ENCODE measurements around the gene PALLD.

Gene PALLD

DNA sequence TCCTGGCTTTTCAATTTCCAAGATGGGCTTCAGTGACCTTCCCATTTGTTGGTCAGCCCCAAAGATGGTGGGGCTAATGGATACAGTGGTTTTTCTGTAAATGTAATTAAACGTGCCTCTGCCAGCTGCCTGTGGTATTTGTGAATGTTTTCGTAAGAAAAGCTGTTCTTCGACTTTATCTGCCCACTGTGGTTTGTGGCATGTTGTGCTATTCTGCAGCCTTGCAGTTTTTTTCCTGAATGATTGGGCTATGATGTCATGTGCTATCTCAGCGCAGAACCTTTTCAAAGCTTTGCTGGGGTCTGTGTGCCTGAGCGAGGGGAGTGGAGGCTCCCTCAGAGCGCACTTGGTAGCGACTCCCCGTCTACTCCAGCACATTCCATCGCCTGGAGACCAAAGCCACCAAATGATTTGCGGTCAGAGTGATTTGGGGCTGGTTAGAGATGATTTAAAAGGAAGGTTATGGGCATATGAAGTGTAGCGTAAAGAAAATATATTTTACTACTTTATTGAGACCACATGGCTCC, 137.5 kb downstream of the PALLD start:
- Histone ChIP-seq H2AFZ (ENCODE audit: low read length) (no peak overlapping the region), H3K9me2 (replicated peaks; ENCODE audit: insufficient read depth, low read length) (no peaks in the 10 kb centered on the region), H3F3A (ENCODE audit: insufficient read depth, low read length) (no peaks in the 10 kb centered on the region), H3K4me3 (ENCODE audit: low read length) (no peak overlapping the region), H3K27ac (ENCODE audit: low read length) (no peak overlapping the region), H3K9me3 (replicated peaks; ENCODE audit: insufficient read depth, low read length) (no peaks in the 10 kb centered on the region), H3K36me3 (replicated peaks; ENCODE audit: insufficient read depth, low read length) (no peaks in the 10 kb centered on the region), H3K4me2 (ENCODE audit: low read depth, low read length) (no peak overlapping the region), H4K20me1 (ENCODE audit: insufficient read depth, low read length) (no peaks in the 10 kb centered on the region), H3K79me2 (ENCODE audit: low read length) (no peaks in the 10 kb centered on the region), H3K9ac (ENCODE audit: low read length) (no peak overlapping the region), H3K27me3 (replicated peaks; ENCODE audit: insufficient read depth, low read length) (no peaks in the 10 kb centered on the region), H3K4me1 (ENCODE audit: low read length) (no peaks in the 10 kb centered on the region)
- DNase-seq = no peak
- TF ChIP-seq EZH2phosphoT487 (IDR thresholded peaks at IDR 0.05; ENCODE audit: low read length) (no peak), EZH2 (optimal IDR thresholded peaks at IDR 0.05; ENCODE audit: low read depth, low read length) (no peak)
- TF ChIP-seq, protein P1, sequence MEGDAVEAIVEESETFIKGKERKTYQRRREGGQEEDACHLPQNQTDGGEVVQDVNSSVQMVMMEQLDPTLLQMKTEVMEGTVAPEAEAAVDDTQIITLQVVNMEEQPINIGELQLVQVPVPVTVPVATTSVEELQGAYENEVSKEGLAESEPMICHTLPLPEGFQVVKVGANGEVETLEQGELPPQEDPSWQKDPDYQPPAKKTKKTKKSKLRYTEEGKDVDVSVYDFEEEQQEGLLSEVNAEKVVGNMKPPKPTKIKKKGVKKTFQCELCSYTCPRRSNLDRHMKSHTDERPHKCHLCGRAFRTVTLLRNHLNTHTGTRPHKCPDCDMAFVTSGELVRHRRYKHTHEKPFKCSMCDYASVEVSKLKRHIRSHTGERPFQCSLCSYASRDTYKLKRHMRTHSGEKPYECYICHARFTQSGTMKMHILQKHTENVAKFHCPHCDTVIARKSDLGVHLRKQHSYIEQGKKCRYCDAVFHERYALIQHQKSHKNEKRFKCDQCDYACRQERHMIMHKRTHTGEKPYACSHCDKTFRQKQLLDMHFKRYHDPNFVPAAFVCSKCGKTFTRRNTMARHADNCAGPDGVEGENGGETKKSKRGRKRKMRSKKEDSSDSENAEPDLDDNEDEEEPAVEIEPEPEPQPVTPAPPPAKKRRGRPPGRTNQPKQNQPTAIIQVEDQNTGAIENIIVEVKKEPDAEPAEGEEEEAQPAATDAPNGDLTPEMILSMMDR (IDR thresholded peaks at IDR 0.05; ENCODE audit: low read length) = no peak

DNA sequence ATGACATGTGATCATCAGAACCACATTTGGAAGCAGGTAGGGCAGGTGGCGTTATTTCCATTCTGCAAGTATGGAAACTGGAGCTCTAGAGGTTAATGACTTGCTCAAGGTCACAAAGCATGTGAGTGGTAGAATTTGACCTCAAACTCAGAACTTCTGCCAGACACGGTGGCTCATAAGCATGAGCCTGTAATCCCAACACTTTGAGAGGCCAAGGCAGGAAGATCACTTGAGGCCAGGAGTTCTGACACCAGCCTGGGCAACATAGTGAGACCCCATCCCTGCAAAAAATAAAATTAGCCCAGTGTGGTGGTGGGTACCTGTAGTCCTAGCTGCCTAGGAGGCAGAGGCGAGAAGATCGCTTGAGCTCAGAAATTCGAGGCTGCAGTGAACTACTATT, 139.2 kb downstream of the PALLD start:
- TF ChIP-seq, protein P1 (IDR thresholded peaks at IDR 0.05; ENCODE audit: low read length) = no peak
- TF ChIP-seq EZH2phosphoT487 (IDR thresholded peaks at IDR 0.05; ENCODE audit: low read length) = no peak
- no peak for TF ChIP-seq EZH2 (optimal IDR thresholded peaks at IDR 0.05; ENCODE audit: low read depth, low read length)
- no peak for DNase-seq
- Histone ChIP-seq H3K27me3 (replicated peaks; ENCODE audit: insufficient read depth, low read length) (no peaks in the 10 kb centered on the region), H3K4me2 (ENCODE audit: low read depth, low read length) (no peak overlapping the region), H3K79me2 (ENCODE audit: low read length) (no peaks in the 10 kb centered on the region), H3K9me2 (replicated peaks; ENCODE audit: insufficient read depth, low read length) (no peaks in the 10 kb centered on the region), H3K36me3 (replicated peaks; ENCODE audit: insufficient read depth, low read length) (no peaks in the 10 kb centered on the region), H3F3A (ENCODE audit: insufficient read depth, low read length) (no peaks in the 10 kb centered on the region), H2AFZ (ENCODE audit: low read length) (no peak overlapping the region), H3K4me3 (ENCODE audit: low read length) (no peak overlapping the region), H3K27ac (ENCODE audit: low read length) (no peak overlapping the region), H3K9ac (ENCODE audit: low read length) (no peak overlapping the region), H3K9me3 (replicated peaks; ENCODE audit: insufficient read depth, low read length) (no peaks in the 10 kb centered on the region), H3K4me1 (ENCODE audit: low read length) (no peaks in the 10 kb centered on the region), H4K20me1 (ENCODE audit: insufficient read depth, low read length) (no peaks in the 10 kb centered on the region)

DNA sequence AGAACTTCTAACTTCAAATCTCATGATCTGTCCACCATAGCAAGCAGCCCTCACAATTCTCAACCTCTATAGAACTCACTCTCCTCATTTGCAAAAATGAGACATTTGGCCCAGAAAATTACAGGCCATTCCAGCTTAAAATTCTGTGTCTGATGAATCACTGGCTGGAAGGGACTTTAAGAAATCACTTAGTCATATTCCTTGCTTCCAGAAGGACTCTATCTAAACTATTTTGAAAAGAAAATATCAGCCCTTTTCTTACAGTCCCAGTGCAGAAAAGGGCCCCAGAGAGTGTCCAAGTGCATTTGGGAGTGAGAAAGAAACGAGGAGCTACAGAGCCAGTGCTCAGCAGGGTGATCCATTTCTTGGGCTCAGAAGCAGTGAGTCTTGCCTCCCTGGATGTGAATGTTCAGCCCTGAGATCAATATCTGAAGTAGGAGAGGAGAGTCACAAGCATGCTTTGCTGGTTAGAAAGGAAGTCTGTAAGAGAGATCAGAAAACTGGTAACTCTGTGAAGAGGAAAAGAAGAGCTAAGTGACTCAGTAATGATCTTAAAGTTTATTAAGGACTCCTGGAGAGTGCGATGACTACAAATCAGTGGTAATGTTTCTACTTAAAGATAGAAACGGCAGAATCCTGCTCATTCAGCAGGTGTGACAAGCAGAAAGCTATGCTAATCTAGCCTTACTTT, 139.8 kb downstream of the PALLD start:
- no peak overlapping the region for H3K27ac ChIP-seq (ENCODE audit: low read length)
- H3K4me2 ChIP-seq (ENCODE audit: low read depth, low read length) = no peak overlapping the region
- no peaks in the 10 kb centered on the region for H3K79me2 ChIP-seq (ENCODE audit: low read length)
- no peak for DNase-seq
- H3F3A ChIP-seq (ENCODE audit: insufficient read depth, low read length) = no peaks in the 10 kb centered on the region
- TF ChIP-seq EZH2 (optimal IDR thresholded peaks at IDR 0.05; ENCODE audit: low read depth, low read length) = no peak
- no peak for TF ChIP-seq EZH2phosphoT487 (IDR thresholded peaks at IDR 0.05; ENCODE audit: low read length)
- TF ChIP-seq, protein P1 (IDR thresholded peaks at IDR 0.05; ENCODE audit: low read length) = no peak
- no peaks in the 10 kb centered on the region for H3K9me2 ChIP-seq (replicated peaks; ENCODE audit: insufficient read depth, low read length)
- H3K4me1 ChIP-seq (ENCODE audit: low read length) = no peaks in the 10 kb centered on the region
- H3K27me3 ChIP-seq (replicated peaks; ENCODE audit: insufficient read depth, low read length) = no peaks in the 10 kb centered on the region
- no peaks in the 10 kb centered on the region for H3K9me3 ChIP-seq (replicated peaks; ENCODE audit: insufficient read depth, low read length)
- no peaks in the 10 kb centered on the region for H4K20me1 ChIP-seq (ENCODE audit: insufficient read depth, low read length)
- no peak overlapping the region for H2AFZ ChIP-seq (ENCODE audit: low read length)
- H3K4me3 ChIP-seq (ENCODE audit: low read length) = no peak overlapping the region
- H3K36me3 ChIP-seq (replicated peaks; ENCODE audit: insufficient read depth, low read length) = no peaks in the 10 kb centered on the region
- H3K9ac ChIP-seq (ENCODE audit: low read length) = no peak overlapping the region
